Eye (tissue), 1 donor: ENCODE results near the gene WDFY3.
"Not testable (repeated sequence)": the region's sequence is repeated elsewhere in the genome, so short reads cannot be mapped to it uniquely, and the experiment has no call there.

Experiments used
- DNase-seq: peaks from one replicate; pipeline ENCODE4 v3.0.0-alpha.2; 2015

WDFY3 gene

DNA sequence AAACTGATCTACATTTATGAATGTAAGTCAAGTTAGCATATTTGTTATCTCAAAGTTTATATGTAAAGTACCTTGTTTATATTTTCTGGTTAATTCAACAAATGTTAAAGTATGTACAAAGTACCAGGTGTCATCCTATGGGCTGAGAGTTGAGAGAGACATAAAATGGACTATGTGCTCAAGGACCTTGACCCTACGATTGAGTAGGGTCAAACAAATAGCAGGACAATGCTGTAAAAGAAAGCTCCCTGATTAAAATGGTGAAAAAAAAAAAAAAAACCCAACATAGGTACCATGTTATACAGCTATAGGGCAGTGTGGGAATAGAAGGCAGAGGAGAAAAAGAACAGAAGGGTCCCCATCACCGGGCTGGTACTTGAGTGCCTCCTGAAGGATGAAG lies 260.2 kb downstream of the WDFY3 start:
- DNase-seq, result no peak

DNA sequence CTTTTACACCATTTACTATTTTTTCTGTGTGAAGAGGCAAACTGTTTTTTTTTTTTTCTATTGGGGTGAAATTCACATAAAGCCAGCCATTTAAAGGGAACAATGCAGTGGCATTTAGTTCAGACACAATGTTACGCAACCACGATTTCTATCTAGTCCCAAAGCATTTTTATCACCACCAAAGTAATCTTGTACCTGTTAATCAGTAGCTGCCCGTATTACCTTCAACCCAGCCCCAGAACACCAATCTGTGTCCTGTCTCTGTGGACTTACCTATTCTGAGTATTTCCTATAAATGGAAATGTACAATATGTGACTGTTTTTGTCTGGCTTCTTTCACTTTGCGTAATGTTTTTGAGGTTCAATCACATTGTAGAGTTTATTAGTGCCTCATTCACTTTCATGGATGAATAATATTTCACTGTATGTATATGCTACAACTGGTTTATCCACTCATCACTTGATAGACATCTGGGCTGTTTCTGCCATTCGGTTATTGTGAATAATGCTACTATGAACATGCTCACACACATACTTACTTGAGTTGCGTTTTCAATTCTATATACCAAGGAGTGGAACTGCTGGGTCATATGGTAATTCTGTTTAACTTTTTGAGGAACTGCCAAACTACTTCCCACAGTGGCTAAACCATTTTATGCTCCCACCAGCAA lies 267.4 kb downstream of the WDFY3 start:
- DNase-seq, result no peak

DNA sequence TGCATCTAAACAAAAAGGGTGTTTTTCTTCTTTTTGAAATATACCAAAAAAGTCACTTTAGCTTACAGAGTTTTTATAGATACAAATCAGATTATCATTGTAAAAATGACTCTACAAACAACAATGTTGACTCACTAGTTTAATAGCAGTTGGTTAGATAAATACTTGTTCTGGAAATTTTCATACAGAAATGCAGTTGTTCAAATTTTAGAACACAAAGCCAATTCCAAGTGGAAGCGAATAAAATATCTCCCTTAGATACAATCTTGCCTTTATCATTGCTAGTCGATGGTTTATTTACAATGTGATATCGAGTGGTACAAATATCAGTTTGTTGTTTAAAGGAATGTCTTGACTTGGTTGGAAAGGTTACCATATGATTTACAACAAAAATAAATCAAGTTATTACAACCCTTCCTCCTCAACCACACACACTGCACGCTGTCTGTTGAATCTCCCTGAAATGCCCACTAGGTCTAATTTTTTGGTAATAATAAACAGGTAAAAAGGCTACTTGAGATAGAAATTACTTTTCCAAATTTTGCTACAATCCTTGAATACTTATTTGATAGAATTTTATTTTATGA lies 268.8 kb downstream of the WDFY3 start:
- no peak for DNase-seq

DNA sequence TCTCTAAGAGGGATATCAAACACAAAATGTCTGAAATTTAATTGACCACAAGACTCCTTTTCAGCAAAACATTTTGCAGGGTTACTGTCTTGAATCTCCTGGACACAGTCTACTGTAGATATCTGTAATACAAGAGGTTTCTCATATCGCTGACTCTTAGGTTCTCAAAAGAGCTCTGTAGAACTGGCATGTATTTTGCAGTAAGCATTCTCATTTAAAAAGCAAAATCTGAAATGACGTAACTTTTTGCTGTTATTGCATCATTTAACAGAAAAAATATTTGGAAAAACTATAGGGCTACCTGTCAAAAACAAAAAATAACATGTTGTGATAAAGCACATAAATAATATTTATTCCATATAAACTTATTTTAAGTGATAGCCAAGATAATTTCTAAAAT lies 269.3 kb downstream of the WDFY3 start:
- DNase-seq, result no peak

DNA sequence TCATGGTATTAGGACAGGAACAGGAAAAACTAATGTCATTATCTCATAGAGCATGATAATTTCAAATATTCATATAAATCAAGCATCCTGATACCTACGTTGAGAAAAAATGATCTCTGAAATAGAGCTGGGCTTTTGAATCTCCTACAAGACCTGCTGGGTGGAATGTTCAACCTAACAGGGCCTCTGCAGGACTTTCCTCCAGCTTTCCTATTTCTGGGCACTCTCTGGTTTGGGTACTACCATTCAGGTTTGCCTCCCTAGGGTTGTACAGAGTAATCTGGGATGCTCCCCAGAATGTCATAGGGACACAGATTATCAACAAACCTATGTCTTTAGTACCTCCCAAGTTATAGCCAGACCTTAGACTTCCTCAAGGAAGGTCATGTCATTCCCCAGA lies 274.7 kb downstream of the WDFY3 start:
- DNase-seq, result no peak

DNA sequence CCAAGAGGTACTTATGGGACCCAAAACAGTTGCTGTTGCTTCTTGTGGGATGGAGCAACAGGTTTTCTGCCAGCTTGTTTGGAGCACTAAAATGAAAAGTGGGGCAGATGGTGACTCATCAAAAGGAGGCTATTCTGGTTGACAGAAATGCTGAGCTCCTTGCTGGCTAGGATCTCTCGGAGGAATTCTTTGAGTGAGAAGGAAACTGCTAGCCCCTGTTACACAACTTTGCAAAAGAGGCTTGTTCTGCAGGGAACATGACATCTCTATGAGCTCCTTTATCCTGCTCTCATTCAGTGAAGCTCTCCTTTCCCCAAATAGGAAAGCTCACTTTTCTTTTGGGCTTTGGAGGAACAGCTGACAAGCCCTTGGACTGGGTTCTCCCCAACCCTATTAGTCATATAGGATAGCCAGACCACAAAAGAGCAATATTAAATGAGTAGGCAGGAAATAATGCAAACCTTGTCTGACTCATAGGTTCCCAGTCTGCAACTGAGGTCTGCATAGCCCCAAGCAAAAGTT lies 275.3 kb downstream of the WDFY3 start:
- no peak for DNase-seq

DNA sequence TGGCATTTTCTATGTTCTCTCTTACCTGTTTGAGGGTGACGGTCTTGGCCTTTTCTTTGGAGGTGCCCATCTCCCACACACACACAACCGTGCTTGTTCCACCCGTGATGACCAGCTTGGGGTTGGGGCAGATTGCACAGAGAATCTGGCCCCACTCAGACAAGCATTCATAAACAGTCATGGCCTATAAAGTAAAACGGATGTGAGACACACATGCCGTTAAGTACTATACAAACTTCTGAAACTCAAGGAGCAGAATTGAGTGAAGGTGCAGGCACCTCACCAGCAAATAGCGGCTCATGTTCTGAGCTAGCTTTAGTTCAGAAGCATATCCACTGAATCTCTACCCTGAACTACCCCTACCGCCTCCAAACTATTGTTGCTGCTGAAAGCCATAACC lies 276.0 kb downstream of the WDFY3 start:
- no peak for DNase-seq

DNA sequence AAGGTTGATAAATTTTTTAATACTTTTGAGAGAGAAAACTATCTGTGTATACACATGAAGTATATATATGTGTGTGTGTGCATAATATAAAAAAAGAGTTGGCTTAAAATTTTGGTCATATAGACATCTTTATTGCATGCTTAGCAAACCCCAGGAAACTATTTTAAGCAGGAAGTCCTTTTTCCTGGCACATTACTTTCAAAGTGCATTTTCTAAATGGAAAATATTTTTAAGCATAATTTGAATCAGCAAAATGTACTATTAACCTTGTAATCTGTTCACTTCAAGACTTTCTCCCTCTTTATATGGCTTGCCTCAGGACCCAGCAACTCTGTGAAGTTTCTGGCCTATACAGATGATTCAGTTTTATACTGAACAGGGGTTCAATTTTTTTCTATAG lies 277.3 kb downstream of the WDFY3 start:
- DNase-seq, result no peak

DNA sequence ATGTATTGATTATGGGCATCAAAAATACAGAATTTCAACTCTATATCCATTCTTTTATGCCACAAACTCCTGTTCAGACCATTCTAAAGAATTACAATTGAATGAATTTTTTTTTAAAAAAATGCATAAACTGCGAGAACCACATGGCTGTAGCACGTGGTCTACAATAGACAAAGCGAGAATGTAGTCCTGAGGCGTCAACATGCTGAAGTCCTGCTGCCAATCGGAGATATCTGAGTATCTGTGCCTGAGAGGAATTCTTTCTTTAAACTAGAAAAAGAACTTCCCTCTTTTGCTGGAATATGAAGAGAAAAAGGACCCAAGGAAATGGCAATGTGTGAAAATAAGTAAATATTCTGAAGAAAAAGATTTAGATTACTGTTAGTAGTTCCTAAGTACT lies 277.9 kb downstream of the WDFY3 start:
- DNase-seq, result no peak

DNA sequence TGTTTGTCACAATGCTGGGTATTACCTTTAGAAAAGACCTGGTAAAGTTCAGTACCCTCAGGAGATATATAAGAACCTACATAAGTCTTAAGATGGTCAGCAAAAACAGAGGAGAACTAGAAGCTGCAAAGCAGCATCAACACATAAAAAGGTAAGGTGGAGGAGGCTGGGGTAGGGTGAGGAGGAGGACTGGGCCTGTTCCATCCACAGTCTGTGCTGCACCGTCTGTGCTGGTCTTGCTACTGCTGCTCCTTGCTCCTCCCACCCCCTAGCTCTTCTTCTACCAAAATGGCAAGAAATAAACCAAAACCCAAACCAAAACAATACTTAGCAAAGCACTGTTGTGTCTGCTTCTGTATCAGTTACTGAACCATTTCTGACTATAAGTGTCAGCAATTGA lies 281.4 kb downstream of the WDFY3 start:
- DNase-seq, result no peak

DNA sequence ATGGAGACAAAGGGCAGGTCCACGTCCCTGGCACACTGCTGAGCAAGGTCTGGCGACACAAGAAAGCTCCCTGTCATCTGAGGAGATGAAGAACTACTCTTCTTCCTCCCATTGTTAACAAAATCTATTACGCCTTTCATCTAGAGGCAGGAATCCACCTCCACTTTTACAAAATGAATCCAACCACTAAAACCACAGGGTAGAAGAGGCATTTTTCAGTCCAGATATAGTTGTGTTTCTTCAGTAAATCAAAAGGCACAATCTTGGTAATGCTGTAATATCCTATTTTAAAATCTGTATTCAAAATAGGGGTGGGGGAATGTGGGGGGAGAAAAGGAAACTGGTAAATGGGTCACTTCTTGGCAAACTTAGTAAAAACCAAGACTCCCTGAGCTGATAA lies 282.1 kb downstream of the WDFY3 start:
- DNase-seq, result no peak

DNA sequence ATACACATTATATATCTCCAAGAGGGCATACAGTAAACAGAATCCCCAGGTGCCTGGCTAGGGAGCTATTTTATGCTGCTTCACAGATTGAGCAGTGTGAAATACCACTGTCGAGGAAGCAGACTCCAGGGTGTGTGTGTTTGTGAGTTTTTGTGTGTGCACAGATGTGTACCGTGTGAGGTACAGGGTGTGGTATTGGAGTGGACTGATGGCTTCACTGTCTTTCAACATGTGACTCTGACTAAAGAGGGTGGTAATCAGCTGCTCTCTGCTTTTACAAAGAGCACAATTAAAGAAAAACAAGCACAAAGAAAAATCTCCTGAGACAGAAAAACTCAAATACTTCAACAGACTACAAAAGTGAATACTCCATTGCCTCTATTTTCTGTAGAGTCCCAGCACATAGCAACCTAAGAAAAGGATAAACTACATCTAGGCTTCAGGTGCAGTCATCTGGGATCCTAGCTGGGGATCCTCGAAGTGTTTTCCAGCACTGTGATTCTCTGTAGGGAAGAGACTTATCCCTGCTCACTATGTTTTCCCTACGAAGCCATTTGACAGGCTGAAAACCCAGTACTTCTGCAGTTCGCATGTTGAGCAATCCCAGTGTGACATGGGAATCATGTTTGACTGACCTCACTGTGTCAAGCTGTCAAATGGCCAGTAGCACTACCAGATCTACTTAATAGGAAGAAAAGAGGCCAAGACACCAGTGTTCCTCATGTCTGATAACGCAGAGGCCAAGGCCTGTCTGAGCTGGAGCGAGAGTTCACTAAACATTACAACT lies 283.2 kb downstream of the WDFY3 start:
- no peak for DNase-seq

DNA sequence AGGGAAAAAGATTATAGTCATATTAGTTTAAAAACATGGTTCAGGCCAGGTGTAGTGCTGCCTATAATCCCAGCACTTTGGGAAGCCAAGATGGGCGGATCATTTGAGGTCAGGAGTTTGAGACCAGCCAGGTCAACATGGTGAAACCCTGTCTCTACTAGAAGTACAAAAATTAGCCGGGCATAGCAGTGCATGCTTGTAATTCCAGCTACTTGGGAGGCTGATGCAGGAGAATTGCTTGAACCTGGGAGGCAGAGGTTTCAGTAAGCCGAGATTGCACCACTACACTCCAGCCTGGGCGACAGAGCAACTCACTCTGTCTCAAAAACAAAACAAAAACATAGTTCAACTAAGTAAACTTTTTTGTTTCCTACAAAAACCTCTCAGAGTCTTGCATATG lies 283.8 kb downstream of the WDFY3 start:
- DNase-seq, result not testable (repeated sequence)

DNA sequence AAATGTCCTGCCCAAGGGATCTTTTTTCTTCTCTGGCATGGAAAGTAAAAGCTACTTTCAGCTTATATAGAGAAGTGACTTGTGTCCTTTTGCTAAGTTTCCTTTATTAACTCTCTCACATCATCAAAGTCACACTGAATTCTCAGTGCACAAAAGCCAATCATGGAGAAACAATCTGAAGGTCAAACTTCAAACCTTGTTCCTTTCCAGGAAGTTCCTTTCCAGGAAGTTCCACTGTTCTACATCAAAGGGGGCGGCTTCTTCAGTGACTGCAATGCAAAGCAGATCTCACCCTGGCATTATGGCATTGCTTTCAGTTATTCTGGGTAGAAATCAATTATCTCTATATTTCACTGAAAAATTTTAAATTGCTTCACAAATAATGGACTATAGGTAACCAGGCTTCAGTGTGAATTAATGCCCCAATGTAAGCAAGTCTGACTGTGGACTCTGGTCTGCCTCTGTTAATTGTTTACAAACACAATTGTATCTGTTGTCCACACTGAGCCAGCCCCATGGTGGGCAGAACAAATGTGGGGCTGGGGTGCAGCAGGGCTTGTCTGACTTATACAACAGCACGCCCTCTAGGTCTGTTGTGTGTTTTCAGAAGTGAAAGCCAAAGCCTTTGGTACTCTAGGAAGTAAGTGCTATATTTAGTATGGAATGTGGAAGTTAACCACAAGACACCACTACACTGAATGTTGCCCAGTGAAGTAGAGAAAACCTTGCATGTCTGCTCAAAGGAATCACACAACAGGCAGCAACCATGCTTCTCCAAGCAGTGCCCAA lies 284.8 kb downstream of the WDFY3 start:
- DNase-seq, result peak; percentile 11

DNA sequence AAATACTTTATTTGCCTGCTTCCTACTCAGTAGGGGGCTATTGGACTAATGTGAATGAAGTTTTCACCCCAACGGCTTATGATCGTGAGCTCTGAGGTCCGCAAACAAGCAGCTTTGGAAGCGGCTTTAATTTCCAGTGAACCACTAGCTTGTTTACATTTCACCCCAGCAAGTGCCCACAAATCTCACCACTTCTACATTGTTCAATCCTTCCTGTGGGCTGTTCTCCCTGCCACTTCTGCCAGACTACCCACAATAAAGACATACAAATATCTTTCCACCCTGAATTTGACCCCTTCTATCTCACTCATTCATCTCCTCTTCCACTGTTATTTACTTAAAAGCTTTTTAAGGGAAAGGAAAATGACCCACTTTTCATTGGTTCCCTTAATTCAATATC lies 285.5 kb downstream of the WDFY3 start:
- DNase-seq, result no peak

DNA sequence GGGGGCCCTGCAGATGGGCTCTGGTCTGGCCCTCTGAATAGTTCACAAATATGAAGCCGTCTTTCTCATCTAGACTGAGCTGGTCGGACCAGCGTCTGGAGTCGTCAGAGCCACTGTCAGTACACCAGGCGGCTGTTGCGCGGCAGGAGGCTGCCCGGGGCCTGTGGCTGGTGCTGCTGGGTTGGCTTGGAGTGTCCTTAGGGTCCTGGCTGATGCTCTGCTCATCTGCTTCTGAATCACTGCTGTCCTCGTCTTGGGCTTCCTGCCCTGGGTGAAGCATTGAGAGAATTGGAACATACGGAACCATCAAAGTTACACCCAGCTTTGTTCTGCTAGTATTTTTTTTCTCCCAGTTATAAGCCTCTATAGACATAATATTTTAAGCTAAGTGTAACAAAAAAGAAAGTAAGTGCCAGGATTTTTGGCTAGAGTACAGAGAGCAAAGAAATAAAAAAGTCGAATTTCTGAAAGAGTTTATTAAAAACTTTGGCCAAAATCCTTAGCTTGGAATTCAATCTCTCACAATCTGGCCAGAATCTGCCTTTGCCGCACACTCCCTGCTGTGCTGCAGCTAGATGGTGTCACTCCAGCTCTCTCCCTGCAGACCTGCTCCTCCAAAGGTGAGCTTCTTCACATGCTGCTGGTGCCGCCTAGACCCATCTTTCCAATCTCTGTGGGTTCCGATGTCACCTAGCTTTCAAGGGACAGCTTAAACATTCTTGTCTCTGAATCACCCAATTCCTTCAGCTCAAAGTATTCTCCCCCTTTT lies 287.3 kb downstream of the WDFY3 start:
- DNase-seq, result no peak

DNA sequence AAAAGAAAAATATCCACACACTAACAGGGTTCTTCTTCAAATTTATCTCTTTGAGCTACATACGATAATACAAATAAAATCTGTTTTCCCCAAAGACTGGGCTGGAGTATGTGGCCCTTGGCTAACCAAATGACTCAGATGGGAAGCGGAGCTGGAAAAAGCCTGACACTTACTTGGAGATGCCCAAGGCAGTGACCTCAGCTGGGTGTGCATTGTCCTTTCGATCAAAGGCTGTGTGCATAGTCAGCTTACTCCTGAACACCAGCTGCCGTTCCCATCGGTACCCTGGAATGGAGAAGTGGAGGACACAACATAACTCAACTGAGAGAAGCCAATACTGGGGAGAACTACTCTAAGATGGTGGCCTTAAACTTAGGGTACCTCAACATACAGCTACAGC lies 288.5 kb downstream of the WDFY3 start:
- no peak for DNase-seq

DNA sequence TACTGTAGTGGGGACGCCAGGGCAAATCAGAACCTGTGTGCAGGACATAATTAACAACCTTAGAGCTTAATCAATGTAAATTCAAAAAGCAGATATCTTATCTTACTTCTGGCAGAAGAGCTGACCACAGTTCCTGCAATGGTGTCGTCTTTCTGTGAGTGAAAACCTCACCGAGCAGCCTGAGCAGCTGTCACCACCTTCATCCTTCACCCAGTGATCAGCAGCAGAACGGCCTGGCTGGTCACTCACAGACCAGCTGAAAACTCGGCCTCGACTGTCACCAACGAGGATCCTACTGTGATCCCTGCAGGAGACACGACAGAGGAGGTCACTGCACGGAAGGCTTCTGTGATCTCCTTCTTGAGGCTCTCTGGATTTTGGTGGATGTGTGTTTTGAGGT lies 289.4 kb downstream of the WDFY3 start:
- DNase-seq, result no peak

DNA sequence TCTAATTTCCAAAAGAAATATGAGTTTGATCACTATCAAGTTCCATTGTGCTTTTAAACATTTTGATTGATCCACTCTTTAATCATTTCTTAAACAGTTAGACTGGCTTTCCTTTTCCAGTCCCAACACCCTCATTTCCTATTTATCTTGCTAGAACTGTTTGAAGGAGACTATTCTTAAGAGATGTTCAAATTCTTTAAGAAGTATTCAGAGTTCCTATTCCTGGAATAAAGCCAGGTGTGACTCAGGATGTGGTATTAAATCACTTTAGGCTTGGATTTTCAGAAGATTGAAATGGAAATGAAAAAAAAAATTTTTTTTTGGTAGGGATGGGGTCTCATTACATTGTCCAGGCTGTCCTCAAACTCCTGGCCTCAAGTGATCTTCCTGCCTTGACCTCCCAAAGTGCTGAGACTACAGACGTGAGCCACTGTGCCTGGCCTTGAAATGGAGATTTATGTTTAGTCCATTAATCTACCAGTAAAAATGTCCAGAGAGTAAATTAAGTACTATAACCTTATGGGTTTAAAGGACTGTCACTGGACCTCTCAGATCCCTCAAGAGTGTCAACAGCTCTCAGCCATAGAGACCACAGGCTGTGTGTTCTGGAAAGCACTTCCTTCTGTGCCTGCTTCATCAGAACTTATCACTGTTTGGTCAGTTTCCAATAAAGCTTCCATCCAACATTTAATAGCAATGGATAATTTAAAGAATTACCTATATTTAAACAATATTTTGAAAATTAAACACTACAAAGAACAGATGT lies 292.8 kb downstream of the WDFY3 start:
- DNase-seq, result no peak

DNA sequence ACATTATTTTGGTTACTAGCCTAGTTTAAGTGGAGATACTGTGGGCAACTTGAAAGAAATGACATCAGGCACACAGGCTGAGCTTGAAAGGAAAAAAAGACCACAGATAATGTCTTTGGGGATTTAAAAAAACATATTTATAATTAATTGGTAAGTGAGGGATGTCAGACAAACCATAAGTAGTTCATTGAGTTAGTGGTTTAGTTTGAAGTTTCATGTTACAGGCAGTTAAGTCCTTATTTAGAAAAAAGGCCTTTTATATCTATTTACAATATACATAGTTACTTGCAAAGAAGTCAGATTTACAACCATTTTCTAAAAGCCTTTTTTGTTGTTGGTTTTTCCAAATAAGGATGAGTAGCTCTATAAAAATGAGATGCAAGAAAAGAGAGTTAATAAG lies 294.3 kb downstream of the WDFY3 start:
- DNase-seq, result no peak

DNA sequence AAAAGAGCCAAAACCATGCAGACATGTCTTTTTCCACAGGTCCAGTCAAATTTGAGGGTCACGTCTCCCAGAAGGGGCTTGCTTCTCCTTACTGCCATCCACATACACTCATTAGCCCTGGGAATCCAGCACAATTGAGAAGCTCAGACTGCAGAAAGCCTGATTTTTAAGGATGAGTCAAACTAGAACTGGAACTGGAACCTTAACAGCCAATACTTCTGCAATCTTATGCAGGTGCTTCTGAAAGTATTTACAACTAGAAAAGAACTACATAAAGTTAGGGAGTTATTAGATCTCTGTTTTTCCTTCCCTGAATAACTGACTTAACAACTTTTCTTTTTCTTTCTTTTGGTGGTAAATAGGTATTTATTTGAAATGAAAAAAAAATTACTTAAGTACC lies 297.3 kb downstream of the WDFY3 start:
- DNase-seq, result no peak

DNA sequence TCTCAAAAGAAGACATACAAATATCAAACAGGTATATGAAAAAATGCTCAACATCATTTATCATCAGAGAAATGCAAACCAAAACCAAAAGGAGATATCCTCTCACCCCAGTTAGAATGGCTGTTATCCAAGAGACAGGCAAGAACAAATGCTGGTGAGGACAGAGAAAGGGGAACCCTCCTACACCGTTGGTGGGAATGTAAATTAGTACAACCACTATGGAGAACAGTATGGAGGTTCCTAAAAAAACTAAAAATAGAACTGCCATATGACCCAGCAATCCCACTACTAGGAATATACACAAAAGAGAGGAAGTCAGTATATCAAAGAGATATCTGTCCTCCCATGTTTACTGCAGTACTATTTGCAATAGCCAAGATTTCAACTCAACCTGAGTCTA lies 300.1 kb downstream of the WDFY3 start:
- DNase-seq, result no peak
